Measurements from ENCODE around the gene SPRING1.
A peak's percentile ranks its signal among the peaks of the same experiment; 100 is the strongest.

SPRING1 gene

DNA sequence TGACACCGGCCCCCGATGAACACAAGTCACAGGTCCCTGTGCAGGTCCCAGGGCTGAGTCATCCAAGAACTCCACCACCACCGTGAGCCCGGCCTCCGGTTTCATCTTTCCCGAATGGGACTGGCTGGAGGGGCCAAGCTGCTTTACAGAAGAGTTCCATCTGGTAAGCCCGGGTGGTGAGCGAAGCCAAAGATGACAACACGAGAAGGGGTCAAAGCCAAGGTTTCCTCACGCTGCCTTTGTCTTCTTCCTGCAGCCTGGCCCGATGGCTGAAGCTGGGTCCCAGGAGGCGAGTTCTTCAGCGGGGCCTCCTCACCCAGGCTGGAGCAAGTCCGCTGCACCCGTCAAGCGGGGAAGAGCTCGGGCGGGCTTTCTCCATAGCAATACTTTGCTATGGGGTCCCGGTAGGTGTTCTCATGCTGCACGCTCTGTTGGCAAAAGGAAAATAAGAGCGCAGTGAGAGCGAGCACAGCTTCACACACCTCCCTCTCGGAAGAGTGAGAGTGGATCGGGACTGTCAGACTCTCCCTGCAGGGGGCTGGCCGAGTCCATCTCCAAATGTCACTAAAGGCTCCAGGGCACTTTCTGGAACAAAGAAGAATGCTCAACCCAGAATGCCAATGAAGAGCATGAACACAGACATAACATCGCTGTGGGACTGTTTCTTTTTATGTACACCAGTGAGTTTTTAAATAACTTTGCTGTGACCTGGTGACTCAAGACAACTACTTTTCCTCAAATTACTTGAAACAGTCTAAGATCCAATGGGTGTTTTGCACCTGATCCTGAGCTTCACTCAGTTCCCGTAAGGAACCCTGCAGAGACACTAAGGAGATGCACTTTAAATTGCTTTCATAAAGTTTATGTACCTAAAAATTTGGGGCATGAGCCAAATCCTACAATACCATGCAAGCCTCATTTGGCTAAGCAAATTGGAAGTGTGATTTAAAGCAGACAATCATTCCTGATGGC, 20.1 kb downstream of the SPRING1 start:
- Histone ChIP-seq H3K27ac (no peak overlapping the region), H3K4me3 (peak overlapping the region; percentile 25)
- TF ChIP-seq, protein P1, sequence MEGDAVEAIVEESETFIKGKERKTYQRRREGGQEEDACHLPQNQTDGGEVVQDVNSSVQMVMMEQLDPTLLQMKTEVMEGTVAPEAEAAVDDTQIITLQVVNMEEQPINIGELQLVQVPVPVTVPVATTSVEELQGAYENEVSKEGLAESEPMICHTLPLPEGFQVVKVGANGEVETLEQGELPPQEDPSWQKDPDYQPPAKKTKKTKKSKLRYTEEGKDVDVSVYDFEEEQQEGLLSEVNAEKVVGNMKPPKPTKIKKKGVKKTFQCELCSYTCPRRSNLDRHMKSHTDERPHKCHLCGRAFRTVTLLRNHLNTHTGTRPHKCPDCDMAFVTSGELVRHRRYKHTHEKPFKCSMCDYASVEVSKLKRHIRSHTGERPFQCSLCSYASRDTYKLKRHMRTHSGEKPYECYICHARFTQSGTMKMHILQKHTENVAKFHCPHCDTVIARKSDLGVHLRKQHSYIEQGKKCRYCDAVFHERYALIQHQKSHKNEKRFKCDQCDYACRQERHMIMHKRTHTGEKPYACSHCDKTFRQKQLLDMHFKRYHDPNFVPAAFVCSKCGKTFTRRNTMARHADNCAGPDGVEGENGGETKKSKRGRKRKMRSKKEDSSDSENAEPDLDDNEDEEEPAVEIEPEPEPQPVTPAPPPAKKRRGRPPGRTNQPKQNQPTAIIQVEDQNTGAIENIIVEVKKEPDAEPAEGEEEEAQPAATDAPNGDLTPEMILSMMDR (IDR thresholded peaks at IDR 0.05), result no peak
- peak; percentile 83 for DNase-seq (ENCODE audit: low spot score)

DNA sequence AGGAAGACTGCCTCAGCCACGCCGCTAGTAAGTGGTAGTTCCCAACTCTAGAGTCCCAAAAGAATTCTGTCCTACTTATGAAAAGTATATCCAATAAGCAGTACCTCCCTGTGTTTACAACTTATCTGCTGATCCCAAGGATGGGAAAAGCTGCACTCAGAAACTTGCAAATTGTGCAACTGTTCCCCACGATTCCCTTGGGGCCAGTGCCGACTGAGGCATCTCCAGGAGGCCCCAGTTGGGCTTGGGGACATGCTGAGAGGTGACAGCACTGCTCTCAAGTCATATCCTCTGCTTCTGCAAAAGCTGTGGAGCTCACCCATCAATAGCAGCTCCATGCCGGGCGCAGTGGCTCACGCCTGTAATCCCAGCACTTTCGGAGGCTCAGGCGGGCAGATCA, 23.7 kb downstream of the SPRING1 start:
- DNase-seq (ENCODE audit: low spot score), result no peak
- Histone ChIP-seq H3K27ac (no peak overlapping the region), H3K4me3 (no peak overlapping the region)
- TF ChIP-seq, protein P1 (IDR thresholded peaks at IDR 0.05), result no peak

DNA sequence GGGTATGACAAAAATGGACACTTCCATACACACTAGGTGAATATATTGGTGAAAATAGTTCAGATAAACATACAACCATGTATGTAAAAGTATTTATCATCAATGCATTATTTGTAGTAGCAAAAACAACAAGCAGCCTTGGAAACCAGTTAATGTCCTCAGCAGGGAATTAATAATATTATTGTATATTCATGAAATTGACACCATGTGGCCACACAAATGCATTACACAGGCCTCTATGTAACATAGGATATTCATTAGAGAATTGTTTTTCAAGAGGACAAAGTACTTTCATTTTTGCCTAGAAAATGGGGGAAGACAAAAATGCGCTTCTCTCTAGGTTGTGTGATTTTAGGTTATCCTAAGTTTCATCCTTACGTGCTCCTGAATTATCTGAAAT, 24.3 kb downstream of the SPRING1 start:
- no peak overlapping the region for H3K27ac ChIP-seq
- H3K4me3 ChIP-seq, result no peak overlapping the region
- no peak for DNase-seq (ENCODE audit: low spot score)
- TF ChIP-seq, protein P1 (IDR thresholded peaks at IDR 0.05), result no peak

DNA sequence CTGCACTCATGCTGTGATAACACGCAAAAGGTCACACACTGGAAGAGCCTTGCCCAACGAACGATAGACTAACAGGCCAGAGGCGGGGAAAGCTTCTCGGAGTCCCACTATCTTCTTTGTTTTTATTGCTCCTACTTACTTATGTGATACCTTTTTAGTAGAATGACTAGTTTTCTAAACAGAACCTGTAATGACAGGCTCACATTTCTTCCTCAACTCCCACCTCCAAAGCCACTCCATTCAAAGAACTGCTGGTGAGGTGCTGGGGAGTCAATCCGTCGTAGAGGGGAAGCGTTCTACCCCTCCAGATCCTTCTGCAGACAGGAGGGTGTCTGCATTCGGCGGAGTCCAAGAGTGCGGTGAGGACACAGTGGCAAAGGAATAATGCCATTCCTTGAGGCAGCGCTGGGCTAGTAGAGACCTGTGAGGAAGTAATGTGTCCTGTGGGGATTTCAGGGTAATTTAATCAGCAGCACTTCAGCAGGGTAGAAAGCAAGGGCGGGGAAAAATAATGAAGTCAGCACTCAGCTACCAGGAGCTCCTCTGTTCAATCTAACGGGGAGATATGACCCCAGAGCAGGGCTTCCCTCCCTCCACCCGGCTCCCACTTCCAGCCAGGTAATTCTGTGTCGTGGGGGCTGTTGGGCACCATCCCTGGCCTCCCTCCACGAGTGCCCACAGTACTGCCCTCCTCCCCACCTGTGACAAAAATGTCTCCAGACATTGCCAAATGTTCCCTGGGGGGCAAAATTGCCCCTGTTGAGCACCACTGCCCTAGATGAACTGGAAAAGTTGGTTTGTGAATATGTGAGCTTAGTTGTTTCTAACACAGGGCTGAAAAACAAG, 25.2 kb downstream of the SPRING1 start:
- DNase-seq (ENCODE audit: low spot score), result no peak
- Histone ChIP-seq H3K4me3 (no peak overlapping the region), H3K27ac (no peak overlapping the region)
- TF ChIP-seq, protein P1 (IDR thresholded peaks at IDR 0.05), result no peak

GRCh38 chr12:116710370-116711150, 27.3 kb downstream of the SPRING1 start:
- Histone ChIP-seq H3K27ac (no peak overlapping the region), H3K4me3 (no peak overlapping the region)
- no peak for DNase-seq (ENCODE audit: low spot score)
- TF ChIP-seq, protein P1 (IDR thresholded peaks at IDR 0.05), result no peak

DNA sequence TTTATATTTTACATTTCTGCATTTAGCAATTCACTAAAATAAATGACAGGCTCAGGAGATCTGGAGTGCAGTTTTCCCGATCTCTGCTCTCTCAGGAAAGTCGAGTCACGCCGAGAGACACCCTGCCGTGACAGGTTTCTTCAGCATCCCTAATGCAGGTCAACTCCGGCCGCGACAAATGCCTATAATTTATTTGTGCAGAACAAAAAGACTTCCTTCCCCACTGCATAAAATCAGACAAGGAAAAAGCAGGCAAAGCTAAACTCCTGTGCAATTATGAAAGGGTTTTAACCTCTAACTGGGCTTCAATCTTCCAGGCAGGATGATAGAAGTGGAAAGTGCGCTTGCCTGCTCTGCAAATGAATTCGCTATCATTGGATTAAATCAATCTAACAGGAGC, 28.1 kb downstream of the SPRING1 start:
- TF ChIP-seq, protein P1 (IDR thresholded peaks at IDR 0.05), result no peak
- no peak overlapping the region for H3K27ac ChIP-seq
- H3K4me3 ChIP-seq, result no peak overlapping the region
- DNase-seq (ENCODE audit: low spot score), result no peak
